Astrocyte of the hippocampus (primary cell): ENCODE measurements around the gene ASPG.
"Not testable (repeated sequence)": the region's sequence is repeated elsewhere in the genome, so short reads cannot be mapped to it uniquely, and the experiment has no call there.

Experiments used
- DNase-seq: peaks from one replicate; pipeline ENCODE4 v3.0.0; 2011; ENCODE audit warnings: low read depth, low spot score

The ASPG gene

GRCh38 chr14:104146651-104147345 lies 61.3 kb downstream of the ASPG start:
- DNase-seq, result no peak

GRCh38 chr14:104147346-104148125 lies 62.0 kb downstream of the ASPG start:
- DNase-seq, result no peak

- no peak for DNase-seq
These were observed 63.2 kb downstream of the ASPG start for GRCh38 chr14:104148433-104149277.

- no peak for DNase-seq
These were observed 63.7 kb downstream of the ASPG start for GRCh38 chr14:104149278-104149595.

GRCh38 chr14:104149617-104150135 lies 64.2 kb downstream of the ASPG start:
- peak; percentile 57 for DNase-seq

GRCh38 chr14:104150136-104151025 lies 64.9 kb downstream of the ASPG start:
- peak; percentile 68 for DNase-seq

GRCh38 chr14:104151026-104151381 lies 65.5 kb downstream of the ASPG start:
- DNase-seq, result no peak

GRCh38 chr14:104151566-104152245 lies 66.2 kb downstream of the ASPG start:
- DNase-seq, result no peak

- no peak for DNase-seq
These were observed 66.7 kb downstream of the ASPG start for GRCh38 chr14:104152246-104152575.

- DNase-seq, result no peak
These were observed 67.3 kb downstream of the ASPG start for GRCh38 chr14:104152686-104153393.

GRCh38 chr14:104153394-104153755 lies 67.9 kb downstream of the ASPG start:
- not testable (repeated sequence) for DNase-seq

GRCh38 chr14:104154246-104154645 lies 68.7 kb downstream of the ASPG start:
- DNase-seq, result no peak

- no peak for DNase-seq
These were observed 70.0 kb downstream of the ASPG start for GRCh38 chr14:104155513-104155912.

GRCh38 chr14:104156142-104156541 lies 70.6 kb downstream of the ASPG start:
- DNase-seq, result no peak

- DNase-seq, result no peak
These were observed 71.8 kb downstream of the ASPG start for GRCh38 chr14:104157016-104157928.

GRCh38 chr14:104158827-104159798 lies 73.6 kb downstream of the ASPG start:
- peak; percentile 41 for DNase-seq

GRCh38 chr14:104159990-104160389 lies 74.5 kb downstream of the ASPG start:
- DNase-seq, result no peak
